Testis (tissue), 2 donors: ENCODE measurements around the gene FAM120A.

Experiments
- CTCF ChIP-seq, 3 experiments: fragments of 450-650 bp in 2 of 3; fragments of 200-600 bp in 1 of 3; sonication (generic) in 1 of 3; IDR thresholded peaks; one replicate each; pipeline ENCODE4 v1.5.1; 2016 to 2019; ENCODE audit warnings: antibody characterized with exemption in 3 of 3, mild to moderate bottlenecking in 2 of 3, moderate library complexity in 1 of 3
- POLR2A ChIP-seq: fragments of 450-650 bp; IDR thresholded peaks from one replicate; pipeline ENCODE4 v1.6.1; 2017; ENCODE audit warnings: antibody characterized with exemption, mild to moderate bottlenecking, moderate library complexity

- TF ChIP-seq CTCF (IDR thresholded peaks at IDR 0.05), result no peak
- TF ChIP-seq POLR2A, result no peak
These were observed 149.6 kb downstream of the FAM120A start for GRCh38 chr9:93601063-93601462.
